GM18909 (cell line): ENCODE results near the gene SGSM2.

ENCODE experiments used
- ATAC-seq: cut with Tn5 transposase; IDR thresholded peaks from one replicate; pipeline ENCODE4 v1.9.1; 2021; ENCODE audit warnings: mild to moderate bottlenecking; ENCODE audit not compliant: unreplicated experiment, poor library complexity

SGSM2 gene

DNA sequence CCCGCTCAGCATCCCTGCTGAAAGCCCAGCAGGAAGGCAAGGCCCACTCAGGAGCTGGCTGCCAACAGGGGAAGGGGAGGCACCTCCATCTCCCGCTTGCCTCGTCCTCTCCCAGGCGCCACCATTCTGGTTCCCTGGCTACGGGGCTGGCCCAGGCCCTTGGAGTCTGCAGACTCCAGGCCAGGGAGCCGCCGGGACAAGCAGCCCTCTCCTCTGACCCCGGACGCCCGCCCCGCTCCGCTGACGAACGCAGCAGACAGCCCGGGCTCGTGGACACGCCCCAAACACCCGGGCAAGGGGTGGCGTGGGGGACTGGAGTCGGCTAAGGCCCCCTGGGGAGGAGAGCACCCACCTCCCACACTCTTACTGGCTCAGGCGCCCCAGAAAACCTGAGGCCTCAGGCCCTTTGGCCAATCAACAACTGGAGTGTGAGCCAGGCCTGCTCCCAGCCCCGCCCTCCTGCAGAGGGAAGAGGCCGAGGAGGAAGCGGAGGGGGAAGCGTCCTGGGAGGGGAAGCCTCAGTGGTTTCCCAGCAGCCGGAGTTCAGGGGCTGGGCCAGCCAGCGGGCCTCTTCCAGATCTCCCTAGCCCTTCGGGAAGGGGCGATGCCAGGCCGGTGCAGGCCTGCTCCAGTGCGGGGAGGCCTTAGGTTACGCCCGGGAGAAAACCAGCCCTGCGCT, 59.4 kb downstream of the SGSM2 start:
- no peak for ATAC-seq

DNA sequence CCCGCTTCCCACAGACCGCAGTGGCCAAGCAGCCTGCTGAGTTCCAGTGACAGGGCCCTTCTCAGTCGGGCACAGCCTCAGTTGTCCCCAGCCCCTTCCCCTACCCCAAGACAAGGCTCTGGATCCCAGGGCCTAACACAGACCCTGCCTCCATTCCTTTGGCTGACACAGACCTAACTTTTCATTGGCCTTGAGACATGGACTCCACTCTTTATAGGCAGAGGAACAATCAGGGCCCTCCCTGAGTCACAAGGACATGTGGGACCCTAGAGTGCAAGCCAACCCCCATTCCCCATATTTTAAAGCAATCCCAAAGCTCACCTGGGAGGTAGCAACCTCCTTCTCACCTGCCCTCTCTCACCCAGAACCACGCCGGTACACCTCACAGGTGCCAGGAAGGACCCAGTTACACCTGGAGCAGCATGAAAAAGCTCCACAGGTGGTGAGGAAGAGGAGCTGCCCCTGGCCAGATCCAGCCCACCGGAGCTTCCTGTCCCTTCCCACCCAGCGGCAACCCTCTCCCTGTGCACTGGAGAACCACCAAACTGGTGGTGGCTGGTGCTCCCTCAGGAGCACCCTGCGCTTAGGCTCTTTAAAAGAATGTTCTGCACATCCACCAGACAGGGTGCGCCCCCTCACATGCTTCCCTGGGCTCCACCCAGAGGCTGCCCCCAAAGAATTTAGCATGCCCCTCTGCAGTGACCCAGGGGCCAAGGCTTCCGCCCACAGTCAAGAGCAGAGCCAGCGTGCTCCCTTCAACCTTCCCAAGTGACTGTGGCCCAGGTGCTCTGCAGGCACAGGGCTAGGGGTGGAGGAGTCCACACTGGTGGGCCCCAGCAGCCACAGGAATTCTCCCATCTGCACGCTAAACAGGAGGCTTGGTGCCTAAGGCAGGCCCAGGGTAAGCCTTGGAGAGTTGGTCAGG, 60.2 kb downstream of the SGSM2 start:
- no peak for ATAC-seq

DNA sequence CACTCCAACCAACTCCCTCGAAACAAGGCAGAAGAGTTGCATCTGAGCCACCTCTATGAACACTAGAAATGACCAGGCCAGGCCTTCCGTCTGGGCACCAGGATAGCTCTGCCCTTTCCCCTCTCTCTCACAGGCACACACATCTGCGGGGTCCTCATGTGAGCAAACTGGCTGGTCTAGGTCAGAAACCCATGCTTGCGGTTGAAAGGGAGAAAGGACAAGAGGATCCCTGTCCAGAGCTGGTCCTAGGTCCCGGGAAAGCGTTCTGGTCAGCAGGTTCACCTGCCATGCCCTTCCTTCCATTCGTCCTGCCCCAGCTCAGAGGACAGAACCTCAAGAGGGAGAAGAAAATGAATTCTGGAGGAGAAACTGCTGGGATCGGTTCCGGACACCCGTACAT, 60.9 kb downstream of the SGSM2 start:
- ATAC-seq: no peak

DNA sequence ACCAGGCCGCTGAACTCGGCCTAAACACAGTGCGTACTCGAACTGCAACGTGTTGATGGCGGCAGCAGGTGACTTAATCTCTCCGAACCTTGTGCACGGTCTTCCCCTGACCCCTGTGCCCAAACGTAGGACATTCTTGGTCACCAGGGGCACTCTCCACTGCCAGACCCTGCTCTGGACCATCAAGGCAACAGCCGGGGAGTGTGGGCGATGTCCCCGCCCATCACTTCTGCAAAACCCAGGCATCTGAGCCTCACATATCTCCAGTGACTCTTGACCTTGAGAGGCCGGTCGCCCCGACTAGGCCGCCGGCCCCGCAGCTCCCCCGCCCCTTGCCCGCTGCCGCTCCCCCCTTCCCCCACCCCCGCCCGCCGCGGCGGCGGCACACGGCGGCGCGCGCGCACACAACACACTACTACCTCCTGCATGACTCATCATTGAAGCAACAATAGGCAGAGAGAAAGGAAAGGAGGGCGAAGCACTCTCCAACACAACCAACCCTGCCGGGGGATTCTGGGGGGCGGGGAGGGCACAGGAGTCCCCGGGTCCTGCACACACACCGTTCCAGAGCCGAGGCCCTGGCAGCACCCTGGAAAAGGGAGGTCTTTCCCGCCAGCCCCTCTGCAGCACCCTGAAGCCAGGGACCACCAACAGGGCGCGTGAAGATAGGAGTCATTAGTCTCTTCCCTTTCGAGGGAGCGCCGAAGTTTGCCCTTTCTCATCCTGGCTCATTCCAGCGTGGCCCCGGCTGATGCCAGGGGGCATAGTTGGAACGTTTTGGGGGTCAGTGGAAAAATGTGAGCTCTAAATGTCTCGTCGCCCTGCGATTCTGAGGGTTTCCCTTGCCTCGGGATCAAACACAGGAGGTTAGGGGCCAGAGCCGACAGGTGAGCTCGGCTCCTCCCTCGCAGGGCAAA, 61.6 kb downstream of the SGSM2 start:
- no peak for ATAC-seq

DNA sequence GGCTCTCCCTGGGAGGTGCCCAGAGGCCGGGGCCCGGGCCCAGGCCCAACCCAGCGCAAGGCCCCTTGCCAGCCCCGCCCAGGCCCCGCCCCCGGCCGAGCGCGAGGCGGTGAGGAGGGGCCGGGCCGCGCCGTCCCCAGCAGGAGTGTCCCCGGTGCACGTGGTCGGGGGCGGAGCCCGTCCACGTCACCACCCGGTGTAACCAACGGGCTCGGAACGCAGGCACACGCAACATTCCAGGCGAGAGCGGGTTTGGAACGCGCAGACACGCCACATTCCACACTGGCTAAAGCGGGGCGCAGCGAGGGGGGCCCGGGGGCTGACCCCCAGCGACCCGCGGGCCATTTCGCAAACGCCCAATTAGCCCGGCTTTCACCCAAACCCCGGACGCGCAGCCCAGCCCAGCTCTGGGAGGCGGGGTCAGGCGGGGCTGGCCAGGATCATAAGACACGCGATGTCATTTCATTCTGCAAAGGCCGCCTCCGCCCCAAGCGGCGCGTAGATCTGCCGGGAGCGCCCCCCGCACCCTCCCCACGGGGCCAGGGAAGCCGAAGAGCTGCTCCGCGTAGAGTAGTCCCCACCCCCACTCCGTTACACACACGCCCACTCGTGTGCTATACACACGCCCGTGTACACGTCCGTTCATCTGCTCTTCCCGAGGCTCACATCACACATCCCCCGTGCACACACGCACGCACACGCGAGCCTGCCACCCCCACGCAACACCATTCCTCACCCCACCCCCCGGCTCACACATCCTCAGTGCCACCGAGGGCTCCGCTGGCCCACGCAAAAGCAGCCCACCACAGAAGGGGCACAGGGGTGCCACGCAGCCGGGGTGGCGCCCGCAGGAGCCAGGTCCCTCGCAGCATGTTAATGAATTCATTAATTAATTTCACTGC, 62.5 kb downstream of the SGSM2 start:
- ATAC-seq: peak; percentile 39

DNA sequence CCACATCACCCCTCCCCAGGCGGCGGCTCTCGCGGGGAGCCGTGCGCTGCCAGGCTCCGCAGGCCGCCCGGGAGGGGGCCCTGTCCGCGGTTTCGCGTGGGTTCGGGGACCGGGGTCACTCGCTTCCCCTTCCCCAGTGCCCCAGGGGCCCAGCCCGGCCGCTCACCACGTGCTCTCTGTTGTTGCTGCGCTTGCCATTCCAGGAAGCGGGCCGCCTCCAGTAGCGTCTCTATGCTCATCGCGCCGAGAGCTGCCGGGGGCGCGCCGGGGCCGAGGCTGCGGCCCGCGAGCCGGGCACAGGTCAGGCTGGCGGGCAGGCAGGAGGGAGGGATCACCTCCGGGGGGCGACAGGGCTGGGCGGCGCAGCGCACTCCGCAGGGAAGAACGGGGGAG, 63.2 kb downstream of the SGSM2 start:
- no peak for ATAC-seq

DNA sequence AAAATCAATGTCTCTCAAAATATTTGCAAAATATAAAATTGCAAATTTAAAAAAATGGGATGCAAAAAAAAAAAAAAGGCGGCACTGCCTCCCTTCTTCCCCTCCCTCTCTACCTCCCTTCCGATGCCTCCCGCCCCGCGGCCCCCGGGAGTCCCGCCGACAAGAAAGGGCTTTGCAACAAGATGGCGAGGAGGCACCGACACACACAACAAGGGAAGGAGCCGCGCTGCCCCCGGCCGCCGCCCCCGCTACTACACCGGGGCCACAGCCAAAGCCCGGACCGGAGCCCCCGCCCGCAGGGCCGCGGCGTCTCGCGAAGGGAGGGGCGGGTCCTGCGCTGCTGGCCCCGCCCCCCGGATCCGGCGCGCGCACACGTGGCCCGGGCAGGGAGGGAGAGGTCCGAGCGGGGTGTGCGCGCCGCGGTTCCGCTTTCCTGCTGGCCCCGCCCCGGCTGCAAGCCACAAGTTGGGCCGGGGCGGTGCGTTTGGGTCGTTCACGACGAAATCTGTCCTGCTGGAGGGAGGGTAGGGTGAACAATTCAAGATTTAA, 63.6 kb downstream of the SGSM2 start, which contains the start of gene MNT:
Gene MNT, minus strand, starts transcription at position 184 of the 549 bp plus-strand sequence. CDS start 348 bp downstream, outside the sequence.
- peak; percentile 42 for ATAC-seq

DNA sequence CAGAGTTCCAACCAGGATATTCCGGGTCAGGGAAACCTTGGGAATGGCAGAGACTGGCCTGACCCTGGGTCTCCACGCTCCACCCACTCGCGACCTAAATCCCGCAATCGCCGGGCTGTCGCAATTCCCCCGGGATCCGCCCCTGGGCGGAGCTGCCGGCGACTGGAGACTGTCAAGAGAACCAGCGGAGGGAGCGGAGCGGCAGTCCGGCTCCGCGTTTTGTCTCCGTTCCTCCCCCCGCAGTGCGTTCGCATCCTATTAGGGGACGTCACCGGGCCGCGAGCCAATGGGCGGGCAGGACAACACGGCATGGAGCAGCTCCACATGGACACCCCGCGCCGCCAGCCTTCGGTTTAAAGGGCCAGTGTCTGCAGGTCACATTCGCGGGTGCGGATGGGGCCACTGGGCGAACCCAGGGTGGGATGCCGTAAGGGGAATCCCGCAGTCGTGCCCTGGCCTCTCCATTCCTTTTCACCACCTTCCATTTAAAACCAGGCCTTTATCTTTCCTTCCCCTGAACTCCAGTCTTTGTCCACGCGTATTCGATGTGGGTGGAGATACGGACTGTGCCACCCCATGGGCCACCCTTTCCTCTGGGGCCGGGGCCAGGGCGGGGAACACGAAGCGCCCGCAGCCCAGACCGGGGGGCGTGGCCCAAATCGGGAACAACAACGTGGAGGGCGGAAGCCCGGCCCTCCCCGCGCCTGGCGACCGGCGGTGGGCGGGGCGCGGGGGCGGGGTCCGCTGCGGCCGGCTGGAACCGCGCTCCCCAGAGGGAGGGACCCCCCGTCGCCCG, 64.3 kb downstream of the SGSM2 start:
- ATAC-seq: peak; percentile 52

DNA sequence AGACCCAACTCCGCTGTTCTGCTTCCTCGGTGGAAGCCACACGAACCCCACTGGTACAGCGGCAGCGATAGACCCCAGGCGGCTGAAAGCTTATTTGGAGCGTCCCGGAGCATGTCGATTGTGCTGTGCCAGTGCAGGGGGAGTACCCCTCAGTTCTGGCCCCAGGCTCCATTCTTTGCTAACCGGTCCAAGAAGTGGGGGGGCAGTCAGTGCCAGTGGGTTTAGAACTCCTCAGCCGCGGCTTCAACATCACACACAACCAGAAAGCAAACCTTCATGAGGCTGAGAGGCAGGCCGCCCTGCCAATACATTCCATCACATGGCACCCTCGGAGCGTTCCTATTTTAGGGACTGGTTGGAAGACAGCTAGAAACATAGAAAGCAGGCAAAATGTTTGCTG, 65.2 kb downstream of the SGSM2 start:
- ATAC-seq: no peak

DNA sequence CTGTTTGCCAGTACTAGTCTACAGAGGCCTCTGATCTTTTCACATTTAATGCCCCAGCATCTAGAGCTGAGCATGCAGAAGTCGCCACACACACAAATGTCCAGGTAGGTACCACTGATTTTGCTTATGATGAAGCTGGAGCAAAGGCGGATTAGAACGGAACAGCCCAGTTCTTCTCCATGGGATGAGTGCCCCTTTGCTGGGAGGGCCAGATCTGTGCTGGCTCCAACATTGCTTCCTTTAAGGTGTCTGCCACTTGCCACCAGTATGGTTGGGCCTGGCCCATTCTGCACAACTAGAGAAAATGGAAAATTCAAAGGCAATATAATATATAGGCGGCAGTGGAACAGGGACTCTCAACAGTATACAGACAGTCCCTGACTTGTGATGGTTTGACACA, 65.7 kb downstream of the SGSM2 start:
- ATAC-seq: no peak

DNA sequence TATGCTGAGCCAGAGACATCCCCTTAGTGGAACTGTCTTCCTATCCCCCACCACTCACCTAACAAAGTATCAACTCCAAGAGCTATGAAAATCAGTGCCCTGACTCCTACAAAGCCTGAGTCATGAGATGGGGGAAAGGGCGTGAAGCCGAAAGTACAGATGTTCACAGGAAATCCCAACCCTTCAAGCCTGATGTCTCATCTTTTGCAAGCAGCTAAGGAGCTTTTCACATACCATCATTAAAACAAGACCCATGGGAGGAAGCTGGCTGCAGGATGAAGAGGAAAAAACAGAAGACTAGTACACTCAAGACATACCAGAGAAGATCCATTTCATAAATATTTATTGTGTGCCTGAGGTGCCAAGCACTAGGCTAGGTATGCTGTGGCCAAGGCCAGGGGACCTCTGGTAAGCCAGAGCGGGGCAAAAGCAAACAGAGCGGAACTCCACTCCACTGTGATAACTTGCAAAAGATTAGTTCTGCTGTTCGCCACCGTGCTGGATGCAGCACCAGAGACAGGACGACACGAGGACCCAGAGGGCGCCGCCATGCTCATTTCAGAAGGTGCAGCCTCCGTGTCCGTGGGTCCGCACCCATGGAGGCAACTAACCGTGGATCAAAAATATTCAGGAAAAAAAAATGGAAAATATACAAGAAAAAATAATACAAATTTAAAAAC, 68.1 kb downstream of the SGSM2 start:
- no peak for ATAC-seq

DNA sequence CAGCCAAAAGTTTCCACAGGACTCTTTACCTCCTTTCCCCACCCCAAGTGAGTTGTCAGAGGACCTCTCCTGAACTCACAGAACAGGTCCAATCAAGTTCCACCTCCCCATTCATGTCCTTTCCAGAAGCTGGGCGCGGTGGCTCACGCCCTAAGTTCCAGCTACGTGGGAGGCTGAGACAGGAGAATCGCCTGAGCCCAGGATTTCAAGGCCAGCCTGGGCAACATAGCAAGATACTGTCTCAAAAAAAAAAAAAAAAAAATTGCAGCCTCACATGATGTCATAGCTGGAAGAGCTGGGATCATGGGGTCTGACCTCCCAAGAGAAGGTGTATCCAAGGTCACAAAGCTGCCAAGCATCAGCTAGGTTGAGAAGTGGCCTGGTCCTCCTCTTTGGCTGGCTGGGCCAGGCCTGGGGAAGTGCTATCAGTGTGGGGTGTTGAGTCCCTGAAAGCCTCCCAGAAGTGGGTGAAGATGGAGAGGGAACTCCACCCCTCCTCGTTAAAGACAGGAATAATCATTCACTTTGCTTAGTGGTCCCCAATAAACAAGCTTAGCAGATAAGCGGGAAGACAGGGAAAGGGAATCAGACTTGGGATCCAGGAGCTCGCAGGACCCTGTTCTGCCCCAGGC, 69.1 kb downstream of the SGSM2 start:
- no peak for ATAC-seq

DNA sequence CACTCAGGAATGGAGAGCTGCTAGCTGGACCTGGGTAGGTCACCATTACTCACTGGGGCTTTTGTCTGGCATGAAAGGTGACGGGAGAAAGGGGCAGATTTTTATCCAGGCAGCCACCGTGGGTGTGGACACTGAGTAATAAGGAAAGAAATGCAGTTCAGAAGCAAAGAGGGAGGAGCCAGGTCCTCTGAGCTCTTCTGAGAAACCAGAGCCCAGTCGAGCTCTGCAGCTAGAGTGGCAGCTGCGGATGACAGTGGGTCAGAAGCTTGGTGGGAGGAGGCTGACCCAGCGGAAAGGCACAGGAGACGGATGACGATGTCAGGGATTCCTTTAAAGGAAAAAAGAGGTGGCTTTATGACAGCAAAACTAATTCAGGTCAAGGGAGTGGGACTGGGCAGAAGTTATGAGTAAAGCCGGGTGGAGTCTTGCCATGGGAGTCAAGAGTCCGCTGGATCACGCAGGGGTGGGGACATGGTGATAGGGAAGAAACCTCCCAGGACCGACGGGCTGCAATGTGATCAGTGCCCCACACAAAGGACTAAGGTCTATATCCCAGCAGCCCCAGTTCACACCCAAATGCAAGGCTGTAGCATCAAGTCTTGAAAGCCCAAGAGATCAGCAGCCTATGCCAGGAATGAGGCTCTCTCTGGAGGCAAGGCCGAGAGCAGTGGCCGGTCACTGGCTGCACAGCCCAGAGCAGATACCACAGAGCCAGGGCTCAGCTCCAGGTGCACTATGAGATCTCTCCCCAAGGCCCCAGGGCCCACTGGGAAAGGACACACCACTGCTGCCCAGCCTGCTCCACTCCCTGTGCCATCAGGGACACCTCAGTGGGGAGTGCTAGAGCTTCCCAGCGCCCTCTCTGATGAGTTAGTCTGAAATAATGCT, 69.8 kb downstream of the SGSM2 start:
- no peak for ATAC-seq

DNA sequence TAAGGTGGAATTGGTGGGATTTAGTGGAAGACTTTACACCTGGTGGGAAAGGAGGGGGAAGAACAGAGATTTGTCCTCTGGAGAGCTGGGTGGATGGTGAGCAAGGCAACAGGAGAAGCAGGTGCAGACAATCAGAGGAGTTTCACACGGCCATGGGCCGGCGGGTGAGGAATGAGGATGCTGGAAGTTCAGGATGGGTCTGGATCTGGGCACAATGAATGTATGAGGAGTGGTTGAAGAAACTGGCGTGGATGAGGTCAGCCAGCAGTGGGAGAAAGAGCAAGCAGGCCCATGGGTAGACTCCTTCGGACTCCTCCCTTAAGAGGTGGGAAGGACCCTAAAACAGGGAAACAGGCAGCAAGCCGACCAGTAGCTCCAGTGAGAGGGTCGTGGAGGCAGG, 73.7 kb downstream of the SGSM2 start:
- ATAC-seq: no peak

DNA sequence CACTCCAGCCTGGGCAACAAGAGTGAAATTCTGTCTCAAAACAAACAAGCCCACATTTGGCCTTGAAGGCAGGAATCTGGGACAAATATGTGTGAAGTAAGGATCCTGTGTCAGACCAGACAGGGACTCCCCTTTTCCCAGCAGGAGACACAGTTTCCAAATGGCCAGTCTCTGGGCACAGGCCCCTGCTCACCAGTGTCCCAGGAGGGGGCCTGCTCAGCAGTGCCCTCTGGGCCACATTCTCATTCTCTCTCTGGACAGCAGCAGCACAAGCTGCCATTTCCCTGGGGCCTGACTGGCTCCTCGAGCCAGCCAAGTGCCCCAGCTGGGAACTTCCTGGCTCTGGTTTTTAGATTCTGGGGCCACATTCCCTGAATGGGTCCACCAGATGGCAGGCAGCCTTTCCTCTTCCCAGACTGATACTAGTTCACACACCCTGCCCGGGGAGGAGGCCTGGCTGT, 75.3 kb downstream of the SGSM2 start:
- ATAC-seq: no peak

DNA sequence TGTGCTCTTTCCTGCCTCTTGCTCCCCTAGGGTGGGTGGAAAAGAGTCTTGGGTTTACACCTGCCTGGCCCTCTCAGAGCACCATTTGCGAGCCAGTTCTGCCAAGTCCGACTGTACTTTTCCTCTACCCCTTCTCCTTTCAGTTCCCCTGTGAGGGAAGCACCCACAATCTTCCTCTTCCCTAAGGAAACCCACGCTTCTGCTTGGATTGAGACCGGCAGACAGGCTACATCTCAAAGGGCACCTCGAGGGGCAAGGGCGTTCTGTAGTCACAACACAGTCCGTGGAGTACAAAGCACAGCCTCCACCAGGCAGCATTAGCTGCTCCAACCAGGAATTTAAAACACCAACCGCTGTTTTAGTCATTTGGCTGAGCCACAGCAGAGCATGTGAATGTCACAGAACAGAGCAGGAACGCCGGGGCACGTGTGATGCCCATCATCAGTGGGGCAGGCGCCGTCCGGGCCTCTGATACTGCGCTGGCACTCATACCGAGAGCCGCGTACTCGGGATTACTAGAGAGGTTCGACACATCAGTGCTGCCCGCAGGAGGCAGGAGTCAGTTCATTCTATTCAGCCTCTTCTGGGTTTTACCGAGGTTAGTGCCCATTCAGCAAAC, 77.3 kb downstream of the SGSM2 start:
- ATAC-seq: no peak
